ENCODE results near the gene PATZ1. TPM values are rescaled to one million over a fixed set of nuclear protein-coding genes. Genes with fewer than 3 reads are reported as not detected.

The PATZ1 gene
- total and polyA plus RNA-seq, 2 donors: 25.2 to 33.4 TPM

DNA sequence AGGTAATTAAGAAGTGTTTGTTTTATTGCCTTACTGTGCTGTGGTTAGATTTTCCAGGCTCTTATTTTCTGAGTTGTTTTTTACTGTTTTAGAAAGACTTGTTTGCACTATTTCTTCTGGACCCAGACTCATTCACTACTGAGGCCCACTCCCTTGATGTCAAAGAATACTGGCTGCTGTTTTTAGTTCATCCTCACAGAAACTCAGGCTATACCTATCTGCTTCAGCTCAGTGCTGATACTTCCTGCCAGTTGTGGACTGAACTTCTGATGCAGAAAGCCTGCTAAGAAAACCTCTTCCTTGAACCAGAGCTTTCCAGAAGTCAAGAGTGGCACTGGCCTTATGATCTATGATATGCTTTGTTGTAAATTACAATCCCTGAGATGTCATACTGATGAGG, 38.0 kb downstream of the PATZ1 start:
- H3K27ac ChIP-seq (ENCODE audit: low read depth in 1 of 2, low read length in 1 of 2): no peak overlapping the region
- no peaks in the 10 kb centered on the region for H3K4me1 ChIP-seq (ENCODE audit: control insufficient read depth in 2 of 2, insufficient read depth in 2 of 2, low read length in 2 of 2)
- no peaks in the 10 kb centered on the region for H3K36me3 ChIP-seq (ENCODE audit: control insufficient read depth in 2 of 2, insufficient read depth in 2 of 2, low read length in 1 of 2)
- H3K9me3 ChIP-seq (ENCODE audit: control insufficient read depth in 2 of 2, insufficient read depth in 1 of 2, low read length in 1 of 2): no peaks in the 10 kb centered on the region
- H3K4me3 ChIP-seq (ENCODE audit: low read length in 2 of 2): no peak overlapping the region
- H3K27me3 ChIP-seq (ENCODE audit: control insufficient read depth in 2 of 2, insufficient read depth in 1 of 2, low read length in 1 of 2): no peaks in the 10 kb centered on the region
- no peak for DNase-seq (ENCODE audit: low read depth in 6 of 9, low spot score in 9 of 9)

DNA sequence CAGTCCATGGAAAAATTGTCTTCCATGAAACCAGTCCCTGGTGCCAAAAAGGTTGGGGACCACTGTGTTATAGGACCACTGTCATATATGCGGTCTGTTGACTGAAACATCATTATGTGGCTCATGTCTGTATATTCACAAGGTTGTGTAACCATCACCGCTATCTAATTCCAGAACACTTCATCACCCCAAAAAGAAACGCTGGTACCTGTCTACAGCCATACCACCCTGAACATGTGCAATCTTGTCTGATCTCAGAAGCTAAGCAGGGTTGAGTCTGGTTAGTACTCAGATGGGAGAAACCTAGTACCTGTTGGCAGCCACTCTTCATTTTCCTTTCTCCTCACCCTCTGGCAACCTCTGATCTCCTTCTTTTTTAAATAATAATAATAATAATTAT, 41.0 kb downstream of the PATZ1 start:
- no peak for DNase-seq (ENCODE audit: low read depth in 6 of 9, low spot score in 9 of 9)
- 94% methylated on average over 3 of the region's 3 CpGs for WGBS
- Histone ChIP-seq H3K9me3 (ENCODE audit: control insufficient read depth in 2 of 2, insufficient read depth in 1 of 2, low read length in 1 of 2) (no peaks in the 10 kb centered on the region), H3K36me3 (ENCODE audit: control insufficient read depth in 2 of 2, insufficient read depth in 2 of 2, low read length in 1 of 2) (no peaks in the 10 kb centered on the region), H3K27me3 (ENCODE audit: control insufficient read depth in 2 of 2, insufficient read depth in 1 of 2, low read length in 1 of 2) (no peaks in the 10 kb centered on the region), H3K4me1 (ENCODE audit: control insufficient read depth in 2 of 2, insufficient read depth in 2 of 2, low read length in 2 of 2) (no peaks in the 10 kb centered on the region), H3K4me3 (ENCODE audit: low read length in 2 of 2) (no peak overlapping the region), H3K27ac (ENCODE audit: low read depth in 1 of 2, low read length in 1 of 2) (no peak overlapping the region)

DNA sequence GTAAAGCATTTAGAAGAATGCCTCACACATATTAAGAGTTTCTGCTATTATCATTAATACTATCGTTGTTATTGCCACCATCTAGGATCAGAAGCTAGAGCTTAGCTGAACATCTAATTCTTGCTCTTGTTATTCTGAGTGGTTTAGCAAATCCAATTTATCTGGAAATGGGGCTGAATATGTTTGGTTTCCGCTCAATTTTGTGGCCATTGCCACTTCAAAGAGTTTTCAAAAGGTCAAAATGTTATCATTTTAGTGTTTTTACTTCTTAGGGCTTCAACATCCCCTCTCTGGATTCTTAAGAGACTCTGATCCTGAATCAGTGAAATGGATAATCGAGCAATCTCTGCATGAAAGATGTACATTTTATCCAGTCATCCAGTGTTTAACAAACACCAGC, 43.6 kb downstream of the PATZ1 start:
- H3K27ac ChIP-seq (ENCODE audit: low read depth in 1 of 2, low read length in 1 of 2): no peak overlapping the region
- DNase-seq (ENCODE audit: low read depth in 6 of 9, low spot score in 9 of 9): no peak
- 85% methylated on average over 3 of the region's 3 CpGs for WGBS
- H3K4me3 ChIP-seq (ENCODE audit: low read length in 2 of 2): no peak overlapping the region
- H3K36me3 ChIP-seq (ENCODE audit: control insufficient read depth in 2 of 2, insufficient read depth in 2 of 2, low read length in 1 of 2): no peaks in the 10 kb centered on the region
- H3K27me3 ChIP-seq (ENCODE audit: control insufficient read depth in 2 of 2, insufficient read depth in 1 of 2, low read length in 1 of 2): no peaks in the 10 kb centered on the region
- no peaks in the 10 kb centered on the region for H3K9me3 ChIP-seq (ENCODE audit: control insufficient read depth in 2 of 2, insufficient read depth in 1 of 2, low read length in 1 of 2)
- H3K4me1 ChIP-seq (ENCODE audit: control insufficient read depth in 2 of 2, insufficient read depth in 2 of 2, low read length in 2 of 2): no peaks in the 10 kb centered on the region

DNA sequence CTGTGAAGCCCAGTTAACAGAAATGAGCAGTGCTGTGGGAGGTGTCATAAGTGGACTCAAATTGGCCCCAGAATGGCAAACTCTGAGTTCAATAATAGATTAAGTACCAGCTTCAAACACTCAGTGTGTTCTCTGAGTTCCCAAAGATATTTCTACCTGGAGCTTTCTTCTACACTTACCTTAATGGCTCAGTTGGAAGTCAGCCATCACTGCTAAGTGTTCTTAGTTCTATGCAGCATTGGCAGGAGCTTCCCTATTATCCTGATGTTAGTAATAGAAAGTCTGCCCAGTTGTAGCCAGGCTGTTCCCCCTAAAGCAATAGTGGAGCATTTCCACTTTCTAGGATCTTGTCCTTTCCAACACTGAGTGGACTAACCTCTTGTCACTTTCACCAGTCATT, 44.1 kb downstream of the PATZ1 start:
- no peaks in the 10 kb centered on the region for H3K4me1 ChIP-seq (ENCODE audit: control insufficient read depth in 2 of 2, insufficient read depth in 2 of 2, low read length in 2 of 2)
- no peaks in the 10 kb centered on the region for H3K36me3 ChIP-seq (ENCODE audit: control insufficient read depth in 2 of 2, insufficient read depth in 2 of 2, low read length in 1 of 2)
- H3K27ac ChIP-seq (ENCODE audit: low read depth in 1 of 2, low read length in 1 of 2): no peak overlapping the region
- H3K9me3 ChIP-seq (ENCODE audit: control insufficient read depth in 2 of 2, insufficient read depth in 1 of 2, low read length in 1 of 2): no peaks in the 10 kb centered on the region
- no peak overlapping the region for H3K4me3 ChIP-seq (ENCODE audit: low read length in 2 of 2)
- no peaks in the 10 kb centered on the region for H3K27me3 ChIP-seq (ENCODE audit: control insufficient read depth in 2 of 2, insufficient read depth in 1 of 2, low read length in 1 of 2)
- no peak for DNase-seq (ENCODE audit: low read depth in 6 of 9, low spot score in 9 of 9)

DNA sequence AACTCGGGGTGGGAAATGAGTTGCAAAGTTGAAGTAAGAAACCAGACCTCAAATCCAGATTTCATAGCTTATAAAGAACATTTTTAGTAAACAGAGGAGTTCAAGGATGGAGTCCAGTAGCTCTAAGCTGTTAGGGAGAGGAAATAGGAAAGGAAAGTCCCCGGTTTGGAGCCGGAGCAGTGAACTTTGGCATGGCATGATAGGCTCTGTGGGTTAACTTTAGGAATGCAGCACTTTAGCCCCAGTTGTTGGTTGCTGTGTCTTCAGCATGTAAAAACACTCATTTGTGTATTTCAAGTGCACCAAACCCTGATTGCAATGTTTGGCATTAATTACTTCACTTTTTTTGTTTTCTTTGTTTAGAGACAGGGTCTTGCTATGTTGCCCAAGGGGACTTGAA, 45.2 kb downstream of the PATZ1 start:
- DNase-seq (ENCODE audit: low read depth in 6 of 9, low spot score in 9 of 9): no peak
- 96% methylated on average over 3 of the region's 3 CpGs for WGBS
- no peaks in the 10 kb centered on the region for H3K4me1 ChIP-seq (ENCODE audit: control insufficient read depth in 2 of 2, insufficient read depth in 2 of 2, low read length in 2 of 2)
- no peak overlapping the region for H3K4me3 ChIP-seq (ENCODE audit: low read length in 2 of 2)
- H3K36me3 ChIP-seq (ENCODE audit: control insufficient read depth in 2 of 2, insufficient read depth in 2 of 2, low read length in 1 of 2): no peaks in the 10 kb centered on the region
- H3K9me3 ChIP-seq (ENCODE audit: control insufficient read depth in 2 of 2, insufficient read depth in 1 of 2, low read length in 1 of 2): no peaks in the 10 kb centered on the region
- no peak overlapping the region for H3K27ac ChIP-seq (ENCODE audit: low read depth in 1 of 2, low read length in 1 of 2)
- no peaks in the 10 kb centered on the region for H3K27me3 ChIP-seq (ENCODE audit: control insufficient read depth in 2 of 2, insufficient read depth in 1 of 2, low read length in 1 of 2)

GRCh38 chr22:31295831-31296657, 50.1 kb downstream of the PATZ1 start:
- 93% methylated on average over 5 of the region's 5 CpGs for WGBS
- no peaks in the 10 kb centered on the region for H3K27me3 ChIP-seq (ENCODE audit: control insufficient read depth in 2 of 2, insufficient read depth in 1 of 2, low read length in 1 of 2)
- peaks cover 0 to 3% of the 10 kb centered on the region in 2 donors for H3K36me3 ChIP-seq (ENCODE audit: control insufficient read depth in 2 of 2, insufficient read depth in 2 of 2, low read length in 1 of 2)
- H3K9me3 ChIP-seq (ENCODE audit: control insufficient read depth in 2 of 2, insufficient read depth in 1 of 2, low read length in 1 of 2): no peaks in the 10 kb centered on the region
- peak overlapping the region; percentile 27 to 36 for H3K27ac ChIP-seq (ENCODE audit: low read depth in 1 of 2, low read length in 1 of 2)
- DNase-seq (ENCODE audit: low read depth in 6 of 9, low spot score in 9 of 9): no peak
- no peak overlapping the region for H3K4me3 ChIP-seq (ENCODE audit: low read length in 2 of 2)
- peaks cover 0 to 23% of the 10 kb centered on the region in 2 donors for H3K4me1 ChIP-seq (ENCODE audit: control insufficient read depth in 2 of 2, insufficient read depth in 2 of 2, low read length in 2 of 2)

DNA sequence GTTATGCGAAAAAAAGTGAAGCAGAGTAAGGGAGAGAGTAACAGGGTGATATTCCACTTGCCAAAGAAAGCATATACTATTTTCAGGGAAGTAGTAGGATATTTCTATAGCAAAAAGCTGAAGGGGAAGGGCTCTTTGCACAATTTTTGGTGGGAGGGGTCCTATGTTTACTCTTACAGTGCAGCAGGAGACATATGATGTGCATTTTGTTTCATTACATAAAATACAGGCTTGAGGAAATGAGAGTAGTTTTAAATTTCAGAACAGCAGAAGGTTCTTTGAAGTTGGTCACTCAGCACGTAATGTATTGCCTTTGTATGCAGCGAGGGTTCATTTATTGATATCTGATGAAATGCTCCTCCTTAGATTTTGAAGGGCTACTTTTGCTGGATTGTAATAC, 50.8 kb downstream of the PATZ1 start:
- H3K4me1 ChIP-seq (ENCODE audit: control insufficient read depth in 2 of 2, insufficient read depth in 2 of 2, low read length in 2 of 2): peaks cover 0 to 24% of the 10 kb centered on the region in 2 donors
- H3K4me3 ChIP-seq (ENCODE audit: low read length in 2 of 2): no peak overlapping the region
- DNase-seq (ENCODE audit: low read depth in 6 of 9, low spot score in 9 of 9): no peak
- H3K27ac ChIP-seq (ENCODE audit: low read depth in 1 of 2, low read length in 1 of 2): peak overlapping the region in 1 of 2 donors; percentile 36
- H3K27me3 ChIP-seq (ENCODE audit: control insufficient read depth in 2 of 2, insufficient read depth in 1 of 2, low read length in 1 of 2): no peaks in the 10 kb centered on the region
- no peaks in the 10 kb centered on the region for H3K9me3 ChIP-seq (ENCODE audit: control insufficient read depth in 2 of 2, insufficient read depth in 1 of 2, low read length in 1 of 2)
- peaks cover 0 to 9% of the 10 kb centered on the region in 2 donors for H3K36me3 ChIP-seq (ENCODE audit: control insufficient read depth in 2 of 2, insufficient read depth in 2 of 2, low read length in 1 of 2)
- 92% methylated on average over 3 of the region's 3 CpGs for WGBS

DNA sequence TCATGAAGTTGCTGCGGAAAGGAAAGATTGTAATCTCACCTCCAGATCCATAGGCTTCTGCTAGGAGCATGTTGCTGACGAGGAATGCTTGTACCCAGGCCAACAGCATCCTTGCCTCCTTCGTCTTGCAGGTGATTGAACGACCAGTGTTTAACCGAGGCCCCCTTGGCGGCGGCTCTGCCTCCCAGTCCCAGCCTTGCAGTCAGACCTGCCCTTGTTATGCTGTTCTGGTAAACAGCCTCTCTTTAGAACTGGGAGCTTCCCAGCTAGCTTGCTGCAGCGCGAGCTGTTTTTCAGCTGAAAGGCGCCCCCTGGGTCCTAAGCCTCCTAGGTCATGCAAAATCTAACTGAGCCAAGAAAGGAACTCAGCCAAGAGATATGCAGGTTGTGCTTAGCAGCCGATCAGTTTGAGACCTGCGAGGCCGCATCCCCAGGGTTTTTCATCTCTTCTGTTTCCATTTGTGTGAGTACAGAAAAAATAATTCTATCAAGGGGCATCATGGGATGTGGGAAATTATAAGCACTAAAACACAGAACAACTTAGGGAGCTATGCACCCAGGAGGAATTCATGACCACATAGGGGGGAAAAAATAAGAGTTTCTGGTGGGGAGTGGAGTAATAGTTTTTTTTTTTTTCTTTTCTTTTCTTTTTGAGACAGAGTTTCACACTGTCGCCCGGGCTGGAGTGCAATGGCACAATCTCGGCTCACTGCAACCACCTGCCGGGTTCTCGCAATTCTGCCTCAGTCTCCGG, 53.7 kb downstream of the PATZ1 start, which contains the start of gene PIK3IP1:
PIK3IP1 (minus strand) TSS at position 253 of the 754 bp plus-strand sequence; CDS start at position 109, 144 bp downstream.
- Histone ChIP-seq H3K9me3 (ENCODE audit: control insufficient read depth in 2 of 2, insufficient read depth in 1 of 2, low read length in 1 of 2) (no peaks in the 10 kb centered on the region), H3K27ac (ENCODE audit: low read depth in 1 of 2, low read length in 1 of 2) (peak within 1 kb of the TSS; percentile 93 to 100), H3K4me1 (ENCODE audit: control insufficient read depth in 2 of 2, insufficient read depth in 2 of 2, low read length in 2 of 2) (peaks cover 21 to 49% of the 10 kb centered on the region in 2 donors), H3K4me3 (ENCODE audit: low read length in 2 of 2) (peak within 1 kb of the TSS; percentile 63 to 100), H3K36me3 (ENCODE audit: control insufficient read depth in 2 of 2, insufficient read depth in 2 of 2, low read length in 1 of 2) (peaks cover 24 to 39% of the 10 kb centered on the region in 2 donors), H3K27me3 (ENCODE audit: control insufficient read depth in 2 of 2, insufficient read depth in 1 of 2, low read length in 1 of 2) (no peaks in the 10 kb centered on the region)
- DNase-seq (ENCODE audit: low read depth in 6 of 9, low spot score in 9 of 9): peak; percentile 81 to 97 (median 92)
- 30% methylated on average over 19 of the region's 19 CpGs for WGBS
